GM10266 (cell line): ENCODE results near the gene TPSB2.

ENCODE experiments used
- DNase-seq: peaks from one replicate; pipeline ENCODE4 v3.0.0; 2012; ENCODE audit errors: extremely low spot score
- CTCF ChIP-seq: IDR thresholded peaks from 2 replicates; pipeline ENCODE4 v1.5.1; 2012; ENCODE audit warnings: mild to moderate bottlenecking, low read depth; ENCODE audit not compliant: control insufficient read depth, insufficient read depth; ENCODE audit errors: missing control alignments

The TPSB2 gene

GRCh38 chr16:1264345-1265089, 34.5 kb upstream of the TPSB2 start:
- no peak for TF ChIP-seq CTCF
- DNase-seq, result no peak

DNA sequence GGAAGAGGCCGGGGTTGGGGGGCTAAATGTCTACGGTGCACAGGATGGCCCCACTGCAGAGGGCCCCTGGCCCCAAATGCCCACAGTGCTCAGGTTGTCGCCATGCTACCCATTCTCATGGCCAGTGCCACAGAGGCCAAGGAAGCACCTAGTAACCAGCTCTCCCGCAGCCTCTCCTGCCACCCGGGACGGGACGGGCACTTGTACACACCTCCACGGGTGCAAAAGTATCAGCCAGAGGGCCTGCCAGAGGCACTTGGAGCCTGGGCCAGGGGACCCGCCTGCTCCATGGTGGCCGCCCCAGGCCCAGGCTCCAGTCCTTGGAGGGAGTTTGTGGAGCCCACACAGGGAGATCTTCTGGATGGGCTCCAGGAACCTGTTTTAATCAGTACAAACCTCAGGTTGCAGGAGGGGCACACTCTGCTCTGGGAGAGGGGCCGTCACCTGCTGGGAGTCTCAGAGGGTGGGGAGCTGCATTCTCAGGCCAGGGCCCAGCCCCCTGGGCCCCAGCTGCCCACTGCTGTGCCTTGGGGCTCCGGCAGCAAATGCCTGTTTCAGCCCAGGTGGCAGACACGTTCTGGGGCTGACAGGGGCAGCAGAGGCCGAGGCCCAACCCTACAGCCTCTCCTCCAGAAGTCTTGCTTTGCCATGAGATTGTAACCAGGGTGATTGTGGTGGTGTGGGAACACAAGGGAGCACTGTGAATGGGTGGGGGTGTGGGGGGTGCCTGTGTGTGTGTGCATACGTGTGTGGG, 33.8 kb upstream of the TPSB2 start:
- DNase-seq, result no peak
- no peak for TF ChIP-seq CTCF

GRCh38 chr16:1262846-1263221, 32.9 kb upstream of the TPSB2 start:
- no peak for TF ChIP-seq CTCF
- no peak for DNase-seq

GRCh38 chr16:1262210-1262845, 32.3 kb upstream of the TPSB2 start:
- no peak for DNase-seq
- no peak for TF ChIP-seq CTCF

- no peak for TF ChIP-seq CTCF
- no peak for DNase-seq
Observed at GRCh38 chr16:1261131-1261892, 31.3 kb upstream of the TPSB2 start.

- no peak for TF ChIP-seq CTCF
- DNase-seq, result no peak
Observed at GRCh38 chr16:1260101-1260680, 30.2 kb upstream of the TPSB2 start.

- no peak for TF ChIP-seq CTCF
- no peak for DNase-seq
Observed at GRCh38 chr16:1259760-1260068, 29.7 kb upstream of the TPSB2 start.
